ENCODE measurements around the gene GDAP1L1.
"Not testable (repeated sequence)": the region's sequence is repeated elsewhere in the genome, so short reads cannot be mapped to it uniquely, and the experiment has no call there.

Gene GDAP1L1

DNA sequence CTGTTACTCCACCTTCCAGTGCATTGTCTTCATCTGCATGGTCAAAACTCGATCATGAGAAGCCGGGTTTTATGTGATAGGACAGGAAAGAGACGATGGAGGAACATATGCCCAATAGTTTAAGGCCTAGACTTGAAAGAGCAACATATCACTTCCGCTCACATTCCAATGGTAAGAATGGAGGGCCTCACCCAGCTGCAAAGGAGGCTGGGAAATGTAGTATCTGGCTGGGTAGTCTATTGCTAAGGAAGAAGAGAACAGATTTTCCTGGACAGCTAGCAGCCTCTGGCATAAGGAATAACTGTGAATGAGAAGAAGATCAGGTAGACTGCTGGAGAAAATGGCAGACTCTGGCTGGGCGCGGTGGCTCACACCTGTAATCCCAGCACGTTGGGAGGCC, 44.6 kb downstream of the GDAP1L1 start:
- TF ChIP-seq, protein P1, sequence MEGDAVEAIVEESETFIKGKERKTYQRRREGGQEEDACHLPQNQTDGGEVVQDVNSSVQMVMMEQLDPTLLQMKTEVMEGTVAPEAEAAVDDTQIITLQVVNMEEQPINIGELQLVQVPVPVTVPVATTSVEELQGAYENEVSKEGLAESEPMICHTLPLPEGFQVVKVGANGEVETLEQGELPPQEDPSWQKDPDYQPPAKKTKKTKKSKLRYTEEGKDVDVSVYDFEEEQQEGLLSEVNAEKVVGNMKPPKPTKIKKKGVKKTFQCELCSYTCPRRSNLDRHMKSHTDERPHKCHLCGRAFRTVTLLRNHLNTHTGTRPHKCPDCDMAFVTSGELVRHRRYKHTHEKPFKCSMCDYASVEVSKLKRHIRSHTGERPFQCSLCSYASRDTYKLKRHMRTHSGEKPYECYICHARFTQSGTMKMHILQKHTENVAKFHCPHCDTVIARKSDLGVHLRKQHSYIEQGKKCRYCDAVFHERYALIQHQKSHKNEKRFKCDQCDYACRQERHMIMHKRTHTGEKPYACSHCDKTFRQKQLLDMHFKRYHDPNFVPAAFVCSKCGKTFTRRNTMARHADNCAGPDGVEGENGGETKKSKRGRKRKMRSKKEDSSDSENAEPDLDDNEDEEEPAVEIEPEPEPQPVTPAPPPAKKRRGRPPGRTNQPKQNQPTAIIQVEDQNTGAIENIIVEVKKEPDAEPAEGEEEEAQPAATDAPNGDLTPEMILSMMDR (IDR thresholded peaks at IDR 0.05; ENCODE audit: low read depth, low read length): no peak
- no peak overlapping the region for H3K4me3 ChIP-seq (ENCODE audit: low read depth, low read length)

DNA sequence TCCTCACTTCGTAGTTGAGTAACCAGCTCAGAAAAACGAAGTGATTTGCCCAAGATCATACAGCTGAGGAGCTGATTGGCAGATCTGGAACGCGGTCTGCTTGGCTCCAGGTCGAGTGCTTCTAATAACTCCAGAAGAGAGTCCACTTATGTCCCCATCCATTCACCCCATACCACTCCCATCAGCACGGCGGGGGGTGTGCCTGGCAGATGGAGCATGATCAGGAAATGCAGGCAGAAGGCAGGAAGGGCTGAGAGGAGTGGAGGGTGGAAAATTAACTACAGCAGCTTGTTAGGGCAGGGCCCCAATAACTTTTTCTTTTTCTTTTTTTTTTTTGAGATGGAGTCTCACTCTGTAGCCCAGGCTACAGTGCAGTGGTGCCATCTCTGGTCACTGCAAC, 48.9 kb downstream of the GDAP1L1 start:
- TF ChIP-seq, protein P1 (IDR thresholded peaks at IDR 0.05; ENCODE audit: low read depth, low read length): no peak

DNA sequence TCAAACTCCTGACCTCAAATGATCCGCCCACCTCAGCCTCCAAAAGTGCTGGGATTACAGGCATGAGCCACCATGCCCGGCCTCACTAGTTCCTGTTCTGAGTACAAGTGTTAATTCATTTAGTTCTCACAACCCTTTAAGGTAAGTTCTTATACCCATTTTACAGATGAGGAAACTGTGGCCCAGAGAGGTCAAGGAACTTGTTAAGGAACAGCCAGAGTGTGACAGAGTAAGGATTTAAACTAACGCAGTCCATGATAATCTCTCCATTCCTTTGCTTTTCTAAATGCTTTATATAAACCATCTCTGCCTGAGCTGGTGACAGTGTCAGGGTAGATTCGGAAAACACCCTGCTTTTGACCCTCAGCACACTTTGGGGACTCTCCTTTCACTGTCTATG, 50.6 kb downstream of the GDAP1L1 start:
- H3K4me3 ChIP-seq (ENCODE audit: low read depth, low read length): no peak overlapping the region
- TF ChIP-seq, protein P1 (IDR thresholded peaks at IDR 0.05; ENCODE audit: low read depth, low read length): no peak

More for the DNA sequence above, 48.9 kb downstream of the GDAP1L1 start:
- no peak overlapping the region for H3K4me3 ChIP-seq (ENCODE audit: low read depth, low read length)

DNA sequence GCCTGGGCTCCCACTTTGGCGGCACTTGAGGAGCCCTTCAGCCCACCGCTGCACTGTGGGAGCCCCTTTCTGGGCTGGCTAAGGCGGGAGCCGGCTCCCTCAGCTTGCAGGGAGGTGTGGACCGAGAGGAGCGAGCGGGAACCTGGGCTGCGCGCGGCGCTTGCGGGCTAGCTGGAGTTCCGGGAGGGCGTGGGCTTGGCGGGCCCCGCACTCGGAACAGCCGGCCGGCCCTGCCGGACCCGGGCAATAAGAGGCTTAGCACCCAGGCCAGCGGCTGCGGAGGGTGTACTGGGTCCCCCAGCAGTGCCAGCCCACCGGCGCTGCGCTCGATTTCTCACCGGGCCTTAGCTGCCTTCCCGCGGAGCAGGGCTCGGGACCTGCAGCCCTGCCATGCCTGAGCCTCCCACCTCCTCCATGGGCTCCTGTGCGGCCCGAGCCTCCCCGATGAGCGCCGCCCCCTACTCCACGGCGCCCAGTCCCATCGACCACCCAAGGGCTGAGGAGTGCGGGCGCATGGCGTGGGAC, 52.0 kb downstream of the GDAP1L1 start:
- not testable (repeated sequence) for H3K4me3 ChIP-seq (ENCODE audit: low read depth, low read length)

DNA sequence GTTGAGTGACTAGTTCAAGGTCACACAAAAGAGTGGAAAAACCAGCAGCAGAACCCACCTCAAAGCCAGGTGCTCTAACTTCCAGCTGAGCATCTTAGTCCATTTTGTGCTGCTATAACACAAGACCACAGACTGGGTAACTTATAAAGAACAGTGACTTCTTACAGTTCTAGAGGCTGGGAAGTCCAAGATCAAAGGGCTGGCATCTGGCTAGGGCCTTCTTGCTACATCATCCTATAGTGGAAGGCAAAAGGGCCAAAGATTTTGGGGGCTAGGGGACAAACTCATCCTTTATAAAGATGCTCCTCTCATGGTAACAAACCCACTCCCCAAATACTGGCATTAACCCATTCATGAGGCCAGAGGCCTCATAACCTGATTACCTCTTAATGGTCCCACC, 54.2 kb downstream of the GDAP1L1 start:
- no peak overlapping the region for H3K4me3 ChIP-seq (ENCODE audit: low read depth, low read length)
- TF ChIP-seq, protein P1 (IDR thresholded peaks at IDR 0.05; ENCODE audit: low read depth, low read length): no peak

DNA sequence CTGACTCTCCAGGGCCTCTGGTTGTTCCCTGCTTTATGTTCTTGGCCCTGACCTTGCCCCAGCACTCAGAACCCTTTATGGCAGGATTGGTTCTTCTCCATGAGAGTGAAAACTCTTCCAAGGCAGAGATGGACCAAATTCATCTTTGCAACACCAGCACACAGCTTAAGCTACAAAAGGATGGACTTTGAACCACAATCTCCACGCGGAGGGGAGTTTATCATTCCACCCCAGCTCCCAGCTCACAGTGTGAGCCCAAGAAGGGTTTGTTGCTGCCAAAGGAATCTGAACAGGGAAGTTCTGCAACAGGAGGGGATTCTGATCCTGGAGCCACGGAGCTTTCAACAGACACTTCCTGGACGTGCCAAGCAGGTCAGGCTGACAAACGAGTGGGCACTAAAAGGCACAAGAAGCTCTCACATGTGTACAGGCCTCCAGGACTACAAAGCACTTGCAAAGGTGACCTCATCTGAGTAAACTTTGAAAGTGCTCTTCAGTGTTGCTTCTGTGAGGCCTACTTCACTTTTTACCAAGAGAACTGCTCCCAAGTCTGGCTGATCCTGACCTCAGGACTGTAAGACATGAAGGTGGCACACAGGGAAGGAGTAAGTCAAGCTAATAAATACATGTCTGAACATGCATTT, 55.0 kb downstream of the GDAP1L1 start:
- H3K4me3 ChIP-seq (ENCODE audit: low read depth, low read length): no peak overlapping the region
- TF ChIP-seq, protein P1 (IDR thresholded peaks at IDR 0.05; ENCODE audit: low read depth, low read length): no peak

DNA sequence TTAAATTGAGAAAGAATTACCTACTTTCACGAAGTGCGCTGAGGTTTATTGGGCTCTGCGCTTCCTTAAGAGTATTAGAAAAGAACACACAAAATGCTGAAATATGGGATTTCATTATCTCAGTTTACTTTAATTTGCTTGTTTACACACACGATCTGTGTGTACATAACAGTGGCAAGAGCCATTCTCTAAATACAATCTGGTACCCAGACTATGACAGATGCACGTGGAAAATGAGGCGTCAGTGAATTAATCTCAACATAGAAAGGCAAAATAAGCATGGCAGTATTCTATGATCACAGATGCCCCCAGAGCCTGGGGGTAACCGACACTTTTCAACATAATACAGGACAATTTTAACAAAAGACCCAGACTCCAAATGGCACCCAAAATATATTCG, 55.6 kb downstream of the GDAP1L1 start:
- TF ChIP-seq, protein P1 (IDR thresholded peaks at IDR 0.05; ENCODE audit: low read depth, low read length): no peak
- H3K4me3 ChIP-seq (ENCODE audit: low read depth, low read length): no peak overlapping the region

DNA sequence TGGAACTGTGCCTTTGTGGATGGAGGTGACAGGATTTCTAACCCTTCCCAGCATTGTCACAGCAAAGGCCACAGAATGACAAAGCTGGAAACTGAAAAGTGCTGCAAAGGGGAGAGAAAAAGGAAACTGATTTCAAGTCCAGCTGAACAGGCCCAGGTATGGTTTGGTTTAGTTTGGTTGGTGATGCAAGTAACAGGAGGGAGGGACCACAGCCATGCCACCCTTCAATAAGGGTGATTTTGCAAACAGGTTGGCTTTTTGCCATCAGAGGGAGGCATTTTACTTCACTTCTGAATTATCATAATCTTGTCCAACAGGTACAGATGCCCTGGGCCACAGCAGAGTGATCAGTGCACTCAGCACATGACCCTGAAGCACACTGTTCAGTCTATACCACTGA, 57.3 kb downstream of the GDAP1L1 start:
- no peak overlapping the region for H3K4me3 ChIP-seq (ENCODE audit: low read depth, low read length)
- TF ChIP-seq, protein P1 (IDR thresholded peaks at IDR 0.05; ENCODE audit: low read depth, low read length): no peak

Measured in WI38 (cell line).